ENCODE measurements around the gene OR1I1. TPM values are rescaled to one million over a fixed set of nuclear protein-coding genes. Genes with fewer than 3 reads are reported as not detected.

The OR1I1 gene
- total RNA-seq, 1 experiment from 2014 or later: not detected

DNA sequence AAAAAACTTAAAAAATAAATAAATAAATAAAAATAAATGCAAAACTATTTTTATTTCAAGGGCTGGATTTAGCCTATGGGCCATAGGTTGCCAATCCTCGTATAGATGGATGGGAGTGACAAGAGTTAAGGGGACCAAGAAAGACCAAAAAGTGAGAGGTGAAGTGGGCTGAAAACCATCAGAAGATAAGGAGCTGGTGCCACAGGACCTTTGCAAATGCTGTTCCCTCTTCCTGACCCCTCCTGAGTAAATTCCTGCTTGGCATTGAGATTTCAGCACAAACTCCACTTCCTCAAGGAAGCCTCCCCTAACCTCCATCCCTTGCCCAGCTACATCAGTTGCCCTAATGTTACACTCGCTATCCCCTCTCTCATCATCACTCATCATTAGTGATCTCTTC lies 11.0 kb downstream of the OR1I1 start:
- CTCF ChIA-PET: interaction anchor here (0.9 to 3.1 kb wide), 12 partner anchors 8 to 307 kb away, joined by 3 to 80 read pairs (median 11); partner anchors contain the start of genes OR1I1 and SYDE1
- Mint-ChIP-seq H3K27me3 (ENCODE audit: low read depth) (no peaks in the 10 kb centered on the region), H3K4me1 (no peaks in the 10 kb centered on the region), H3K27ac (no peak overlapping the region), H3K36me3 (no peaks in the 10 kb centered on the region), H3K9me3 (no peaks in the 10 kb centered on the region), H3K4me3 (no peak overlapping the region)
- ATAC-seq: no peak
- DNase-seq (ENCODE audit: low spot score): no peak
- POLR2A ChIA-PET: no interaction called here
- no peak for TF ChIP-seq GTF2I (CRISPR knock-in tag; conservative IDR thresholded peaks at IDR 0.05)
- no peak for TF ChIP-seq GRHL2 (CRISPR knock-in tag; IDR thresholded peaks at IDR 0.05; ENCODE audit: insufficient replicate concordance, severe bottlenecking)
- no peak for TF ChIP-seq JAZF1 (CRISPR knock-in tag; IDR thresholded peaks at IDR 0.05)
- no peak for TF ChIP-seq FOXJ3 (CRISPR knock-in tag; IDR thresholded peaks at IDR 0.05; ENCODE audit: borderline replicate concordance)
- no peak for TF ChIP-seq TCF7 (CRISPR knock-in tag; IDR thresholded peaks at IDR 0.05; ENCODE audit: low read depth)
- TF ChIP-seq ZNF121 (CRISPR knock-in tag; IDR thresholded peaks at IDR 0.05): no peak
- TF ChIP-seq, protein P1, sequence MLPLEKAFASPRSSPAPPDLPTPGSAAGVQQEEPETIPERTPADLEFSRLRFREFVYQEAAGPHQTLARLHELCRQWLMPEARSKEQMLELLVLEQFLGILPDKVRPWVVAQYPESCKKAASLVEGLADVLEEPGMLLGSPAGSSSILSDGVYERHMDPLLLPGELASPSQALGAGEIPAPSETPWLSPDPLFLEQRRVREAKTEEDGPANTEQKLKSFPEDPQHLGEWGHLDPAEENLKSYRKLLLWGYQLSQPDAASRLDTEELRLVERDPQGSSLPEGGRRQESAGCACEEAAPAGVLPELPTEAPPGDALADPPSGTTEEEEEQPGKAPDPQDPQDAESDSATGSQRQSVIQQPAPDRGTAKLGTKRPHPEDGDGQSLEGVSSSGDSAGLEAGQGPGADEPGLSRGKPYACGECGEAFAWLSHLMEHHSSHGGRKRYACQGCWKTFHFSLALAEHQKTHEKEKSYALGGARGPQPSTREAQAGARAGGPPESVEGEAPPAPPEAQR (CRISPR knock-in tag; IDR thresholded peaks at IDR 0.05): no peak
- TF ChIP-seq, protein P2, sequence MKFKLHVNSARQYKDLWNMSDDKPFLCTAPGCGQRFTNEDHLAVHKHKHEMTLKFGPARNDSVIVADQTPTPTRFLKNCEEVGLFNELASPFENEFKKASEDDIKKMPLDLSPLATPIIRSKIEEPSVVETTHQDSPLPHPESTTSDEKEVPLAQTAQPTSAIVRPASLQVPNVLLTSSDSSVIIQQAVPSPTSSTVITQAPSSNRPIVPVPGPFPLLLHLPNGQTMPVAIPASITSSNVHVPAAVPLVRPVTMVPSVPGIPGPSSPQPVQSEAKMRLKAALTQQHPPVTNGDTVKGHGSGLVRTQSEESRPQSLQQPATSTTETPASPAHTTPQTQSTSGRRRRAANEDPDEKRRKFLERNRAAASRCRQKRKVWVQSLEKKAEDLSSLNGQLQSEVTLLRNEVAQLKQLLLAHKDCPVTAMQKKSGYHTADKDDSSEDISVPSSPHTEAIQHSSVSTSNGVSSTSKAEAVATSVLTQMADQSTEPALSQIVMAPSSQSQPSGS (CRISPR knock-in tag; IDR thresholded peaks at IDR 0.05; ENCODE audit: borderline replicate concordance, low read depth): no peak

DNA sequence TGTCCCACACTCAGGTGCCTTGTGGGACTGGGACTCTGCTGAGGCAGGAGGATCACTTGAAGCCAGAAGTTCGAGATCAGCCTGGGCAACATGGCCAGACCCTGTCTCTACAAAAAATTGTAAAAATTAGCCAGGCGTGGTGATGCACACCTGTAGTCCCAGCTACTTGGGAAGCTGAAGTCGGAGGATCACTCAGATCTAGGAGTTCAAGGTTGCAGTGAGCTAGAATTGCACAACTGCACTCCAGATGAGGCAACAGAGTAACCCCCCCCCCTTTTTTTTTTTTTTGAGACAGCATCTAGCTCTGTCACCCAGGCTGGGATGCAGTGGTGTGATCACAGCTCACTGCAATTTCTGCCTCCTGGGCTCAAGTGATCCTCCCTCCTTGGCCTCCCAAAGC lies 14.2 kb downstream of the OR1I1 start:
- no peaks in the 10 kb centered on the region for H3K4me1 Mint-ChIP-seq
- H3K9me3 Mint-ChIP-seq: no peaks in the 10 kb centered on the region
- CTCF ChIA-PET: interaction anchor here (0.9 to 1.2 kb wide), 3 partner anchors 23 to 459 kb away, joined by 3 to 5 read pairs (median 4); no protein-coding TSS in a partner anchor
- no peak overlapping the region for H3K4me3 Mint-ChIP-seq
- DNase-seq (ENCODE audit: low spot score): no peak
- no peaks in the 10 kb centered on the region for H3K27me3 Mint-ChIP-seq (ENCODE audit: low read depth)
- ATAC-seq: no peak
- H3K36me3 Mint-ChIP-seq: no peaks in the 10 kb centered on the region
- no peak overlapping the region for H3K27ac Mint-ChIP-seq
- TF ChIP-seq, protein P3, sequence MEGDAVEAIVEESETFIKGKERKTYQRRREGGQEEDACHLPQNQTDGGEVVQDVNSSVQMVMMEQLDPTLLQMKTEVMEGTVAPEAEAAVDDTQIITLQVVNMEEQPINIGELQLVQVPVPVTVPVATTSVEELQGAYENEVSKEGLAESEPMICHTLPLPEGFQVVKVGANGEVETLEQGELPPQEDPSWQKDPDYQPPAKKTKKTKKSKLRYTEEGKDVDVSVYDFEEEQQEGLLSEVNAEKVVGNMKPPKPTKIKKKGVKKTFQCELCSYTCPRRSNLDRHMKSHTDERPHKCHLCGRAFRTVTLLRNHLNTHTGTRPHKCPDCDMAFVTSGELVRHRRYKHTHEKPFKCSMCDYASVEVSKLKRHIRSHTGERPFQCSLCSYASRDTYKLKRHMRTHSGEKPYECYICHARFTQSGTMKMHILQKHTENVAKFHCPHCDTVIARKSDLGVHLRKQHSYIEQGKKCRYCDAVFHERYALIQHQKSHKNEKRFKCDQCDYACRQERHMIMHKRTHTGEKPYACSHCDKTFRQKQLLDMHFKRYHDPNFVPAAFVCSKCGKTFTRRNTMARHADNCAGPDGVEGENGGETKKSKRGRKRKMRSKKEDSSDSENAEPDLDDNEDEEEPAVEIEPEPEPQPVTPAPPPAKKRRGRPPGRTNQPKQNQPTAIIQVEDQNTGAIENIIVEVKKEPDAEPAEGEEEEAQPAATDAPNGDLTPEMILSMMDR (IDR thresholded peaks at IDR 0.05): no peak
- TF ChIP-seq, protein P4, sequence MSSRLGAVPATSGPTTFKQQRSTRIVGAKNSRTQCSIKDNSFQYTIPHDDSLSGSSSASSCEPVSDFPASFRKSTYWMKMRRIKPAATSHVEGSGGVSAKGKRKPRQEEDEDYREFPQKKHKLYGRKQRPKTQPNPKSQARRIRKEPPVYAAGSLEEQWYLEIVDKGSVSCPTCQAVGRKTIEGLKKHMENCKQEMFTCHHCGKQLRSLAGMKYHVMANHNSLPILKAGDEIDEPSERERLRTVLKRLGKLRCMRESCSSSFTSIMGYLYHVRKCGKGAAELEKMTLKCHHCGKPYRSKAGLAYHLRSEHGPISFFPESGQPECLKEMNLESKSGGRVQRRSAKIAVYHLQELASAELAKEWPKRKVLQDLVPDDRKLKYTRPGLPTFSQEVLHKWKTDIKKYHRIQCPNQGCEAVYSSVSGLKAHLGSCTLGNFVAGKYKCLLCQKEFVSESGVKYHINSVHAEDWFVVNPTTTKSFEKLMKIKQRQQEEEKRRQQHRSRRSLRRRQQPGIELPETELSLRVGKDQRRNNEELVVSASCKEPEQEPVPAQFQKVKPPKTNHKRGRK (CRISPR knock-in tag; IDR thresholded peaks at IDR 0.05; ENCODE audit: borderline replicate concordance): no peak
- TF ChIP-seq, protein P5, sequence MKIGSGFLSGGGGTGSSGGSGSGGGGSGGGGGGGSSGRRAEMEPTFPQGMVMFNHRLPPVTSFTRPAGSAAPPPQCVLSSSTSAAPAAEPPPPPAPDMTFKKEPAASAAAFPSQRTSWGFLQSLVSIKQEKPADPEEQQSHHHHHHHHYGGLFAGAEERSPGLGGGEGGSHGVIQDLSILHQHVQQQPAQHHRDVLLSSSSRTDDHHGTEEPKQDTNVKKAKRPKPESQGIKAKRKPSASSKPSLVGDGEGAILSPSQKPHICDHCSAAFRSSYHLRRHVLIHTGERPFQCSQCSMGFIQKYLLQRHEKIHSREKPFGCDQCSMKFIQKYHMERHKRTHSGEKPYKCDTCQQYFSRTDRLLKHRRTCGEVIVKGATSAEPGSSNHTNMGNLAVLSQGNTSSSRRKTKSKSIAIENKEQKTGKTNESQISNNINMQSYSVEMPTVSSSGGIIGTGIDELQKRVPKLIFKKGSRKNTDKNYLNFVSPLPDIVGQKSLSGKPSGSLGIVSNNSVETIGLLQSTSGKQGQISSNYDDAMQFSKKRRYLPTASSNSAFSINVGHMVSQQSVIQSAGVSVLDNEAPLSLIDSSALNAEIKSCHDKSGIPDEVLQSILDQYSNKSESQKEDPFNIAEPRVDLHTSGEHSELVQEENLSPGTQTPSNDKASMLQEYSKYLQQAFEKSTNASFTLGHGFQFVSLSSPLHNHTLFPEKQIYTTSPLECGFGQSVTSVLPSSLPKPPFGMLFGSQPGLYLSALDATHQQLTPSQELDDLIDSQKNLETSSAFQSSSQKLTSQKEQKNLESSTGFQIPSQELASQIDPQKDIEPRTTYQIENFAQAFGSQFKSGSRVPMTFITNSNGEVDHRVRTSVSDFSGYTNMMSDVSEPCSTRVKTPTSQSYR (CRISPR knock-in tag; IDR thresholded peaks at IDR 0.05): no peak
- no peak for TF ChIP-seq ZNF219 (CRISPR knock-in tag; IDR thresholded peaks at IDR 0.05; ENCODE audit: borderline replicate concordance)
- TF ChIP-seq, protein P6, sequence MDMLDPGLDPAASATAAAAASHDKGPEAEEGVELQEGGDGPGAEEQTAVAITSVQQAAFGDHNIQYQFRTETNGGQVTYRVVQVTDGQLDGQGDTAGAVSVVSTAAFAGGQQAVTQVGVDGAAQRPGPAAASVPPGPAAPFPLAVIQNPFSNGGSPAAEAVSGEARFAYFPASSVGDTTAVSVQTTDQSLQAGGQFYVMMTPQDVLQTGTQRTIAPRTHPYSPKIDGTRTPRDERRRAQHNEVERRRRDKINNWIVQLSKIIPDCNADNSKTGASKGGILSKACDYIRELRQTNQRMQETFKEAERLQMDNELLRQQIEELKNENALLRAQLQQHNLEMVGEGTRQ (CRISPR knock-in tag; IDR thresholded peaks at IDR 0.05): no peak
- TF ChIP-seq, protein P7, sequence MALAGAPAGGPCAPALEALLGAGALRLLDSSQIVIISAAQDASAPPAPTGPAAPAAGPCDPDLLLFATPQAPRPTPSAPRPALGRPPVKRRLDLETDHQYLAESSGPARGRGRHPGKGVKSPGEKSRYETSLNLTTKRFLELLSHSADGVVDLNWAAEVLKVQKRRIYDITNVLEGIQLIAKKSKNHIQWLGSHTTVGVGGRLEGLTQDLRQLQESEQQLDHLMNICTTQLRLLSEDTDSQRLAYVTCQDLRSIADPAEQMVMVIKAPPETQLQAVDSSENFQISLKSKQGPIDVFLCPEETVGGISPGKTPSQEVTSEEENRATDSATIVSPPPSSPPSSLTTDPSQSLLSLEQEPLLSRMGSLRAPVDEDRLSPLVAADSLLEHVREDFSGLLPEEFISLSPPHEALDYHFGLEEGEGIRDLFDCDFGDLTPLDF (CRISPR knock-in tag; IDR thresholded peaks at IDR 0.05): no peak
- POLR2A ChIA-PET: interaction anchor here (0.6 kb wide), 1 partner anchor 11 kb away, joined by 6 read pairs; no protein-coding TSS in a partner anchor
